IMR-90 (cell line): ENCODE results near the gene FAM209A. TPM values are rescaled to one million over a fixed set of nuclear protein-coding genes. Genes with fewer than 3 reads are reported as not detected.

Experiments
- ATAC-seq: fragments of 200-7000 bp; cut with Tn5 transposase; 2 replicates; pipeline ENCODE4 v1.9.1; 2020; ENCODE audit warnings: low read depth, mild to moderate bottlenecking, moderate library complexity
- BruUV-seq: library from RNA; stranded (reverse); fragments of 400-500 nt; replicated peaks from 2 replicates; lab custom pipeline; 2021; lab: Mats Ljungman, UMichigan
- CTCF ChIA-PET: fragments of 300-600 bp; formaldehyde crosslinking; extraction: SDS; loops from one replicate; lab custom pipeline; 2021; ENCODE audit warnings: antibody characterized with exemption; lab: Yijun Ruan, JAX
- POLR2A ChIA-PET: fragments of 300-600 bp; sonication (Branson Sonifier 250); formaldehyde crosslinking; loops from one replicate; lab custom pipeline; 2022; ENCODE audit warnings: antibody characterized with exemption; ENCODE audit not compliant: unreplicated experiment; lab: Charles Lee
- DNase-seq: peaks from one replicate; pipeline ENCODE4 v3.0.0; 2013
- H2AFZ ChIP-seq: replicated peaks from 2 replicates; pipeline ENCODE3; 2013; ENCODE audit warnings: low read length, mild to moderate bottlenecking; ENCODE audit not compliant: poor library complexity
- H2AK5ac ChIP-seq: 2 replicates; pipeline ENCODE4 v1.6.1; 2013; ENCODE audit warnings: low read depth, low read length, inconsistent platforms
- H2AK9ac ChIP-seq: replicated peaks from 2 replicates; pipeline ENCODE3; 2013; ENCODE audit warnings: mild to moderate bottlenecking, low read depth, low read length, moderate library complexity; ENCODE audit not compliant: poor library complexity
- H2BK120ac ChIP-seq: 2 replicates; pipeline ENCODE4 v1.6.1; 2013; ENCODE audit warnings: low read depth, low read length, inconsistent platforms
- H2BK15ac ChIP-seq: 3 replicates; pipeline ENCODE4 v1.6.1; 2013; ENCODE audit warnings: low read depth, low read length, inconsistent platforms
- H2BK20ac ChIP-seq: 2 replicates; pipeline ENCODE4 v1.6.1; 2013; ENCODE audit warnings: low read depth, mild to moderate bottlenecking, inconsistent platforms, low read length, moderate library complexity
- H2BK5ac ChIP-seq: 2 replicates; pipeline ENCODE4 v1.6.1; 2013; ENCODE audit warnings: mild to moderate bottlenecking, low read depth, low read length, inconsistent platforms; ENCODE audit not compliant: poor library complexity, severe bottlenecking
- H3K14ac ChIP-seq: replicated peaks from 2 replicates; pipeline ENCODE4 v1.6.1; 2013; ENCODE audit warnings: low read depth, low read length, inconsistent platforms
- H3K18ac ChIP-seq: 2 replicates; pipeline ENCODE4 v1.6.1; 2013; ENCODE audit warnings: low read depth, low read length, control low read depth
- H3K23ac ChIP-seq: 2 replicates; pipeline ENCODE4 v1.6.1; 2013; ENCODE audit warnings: low read depth, low read length, inconsistent platforms
- H3K27ac ChIP-seq: 2 replicates; pipeline ENCODE4 v1.5.1; 2013; ENCODE audit warnings: mild to moderate bottlenecking, control low read depth, low read length; ENCODE audit not compliant: insufficient read depth
- H3K27me3 ChIP-seq: 2 replicates; pipeline ENCODE4 v1.6.1; 2013; ENCODE audit warnings: low read length; ENCODE audit not compliant: control insufficient read depth, insufficient read depth
- H3K36me3 ChIP-seq: 2 replicates; pipeline ENCODE4 v1.6.1; 2013; ENCODE audit warnings: low read length, mixed read lengths; ENCODE audit not compliant: control insufficient read depth, insufficient read depth
- H3K4ac ChIP-seq: 2 replicates; pipeline ENCODE4 v1.6.1; 2013; ENCODE audit warnings: low read depth, low read length, inconsistent platforms
- H3K4me1 ChIP-seq: 2 replicates; pipeline ENCODE4 v1.6.1; 2013; ENCODE audit warnings: low read length, mixed read lengths; ENCODE audit not compliant: control insufficient read depth, insufficient read depth
- H3K4me2 ChIP-seq: 2 replicates; pipeline ENCODE4 v1.6.1; 2013; ENCODE audit warnings: low read depth, mild to moderate bottlenecking, control low read depth, low read length, moderate library complexity
- H3K4me3 ChIP-seq: 2 replicates; pipeline ENCODE4 v1.5.1; 2013; ENCODE audit warnings: low read depth, mild to moderate bottlenecking, control low read depth, low read length, moderate library complexity; ENCODE audit not compliant: insufficient read depth
- H3K56ac ChIP-seq: 2 replicates; pipeline ENCODE4 v1.6.1; 2013; ENCODE audit warnings: low read length, inconsistent platforms; ENCODE audit not compliant: insufficient read depth; ENCODE audit errors: extremely low read depth
- H3K79me1 ChIP-seq, 2 experiments: 2 replicates each; pipeline ENCODE4 v1.6.1; 2013; ENCODE audit warnings: low read length in 2 of 2, inconsistent platforms in 1 of 2, low read depth in 1 of 2
- H3K9ac ChIP-seq: 2 replicates; pipeline ENCODE4 v1.6.1; 2013; ENCODE audit warnings: low read depth, low read length, control low read depth
- H3K9me1 ChIP-seq: 2 replicates; pipeline ENCODE4 v1.6.1; 2013; ENCODE audit warnings: low read length, inconsistent platforms; ENCODE audit not compliant: insufficient read depth
- H3K9me3 ChIP-seq: 2 replicates; pipeline ENCODE4 v1.6.1; 2013; ENCODE audit warnings: low read length; ENCODE audit not compliant: control insufficient read depth, insufficient read depth
- H4K20me1 ChIP-seq: 2 replicates; pipeline ENCODE4 v1.6.1; 2013; ENCODE audit warnings: low read length, inconsistent platforms; ENCODE audit not compliant: insufficient read depth
- H4K5ac ChIP-seq: 2 replicates; pipeline ENCODE4 v1.6.1; 2013; ENCODE audit warnings: mild to moderate bottlenecking, low read depth, low read length, control low read depth
- H4K8ac ChIP-seq, 2 experiments: 2 replicates each; pipeline ENCODE4 v1.6.1; 2013; ENCODE audit warnings: low read depth in 2 of 2, low read length in 2 of 2, control low read depth in 1 of 2, inconsistent platforms in 1 of 2
- H4K91ac ChIP-seq: 2 replicates; pipeline ENCODE4 v1.6.1; 2013; ENCODE audit warnings: low read depth, low read length, inconsistent platforms; ENCODE audit not compliant: insufficient read depth
- BHLHE40 ChIP-seq: fragments of 150-350 bp; IDR thresholded peaks from 2 replicates; pipeline ENCODE4 v1.6.1; 2016; ENCODE audit warnings: mild to moderate bottlenecking, low read depth, low read length
- CEBPB ChIP-seq: IDR thresholded peaks from 2 replicates; pipeline ENCODE4 v1.6.1; 2012; ENCODE audit warnings: low read depth, low read length, improper control_type of control experiment
- CHD1 ChIP-seq: IDR thresholded peaks from 2 replicates; pipeline ENCODE4 v1.6.1; 2012; ENCODE audit warnings: low read depth, low read length, improper control_type of control experiment
- FOS ChIP-seq: fragments of 150-350 bp; IDR thresholded peaks from 2 replicates; pipeline ENCODE4 v1.6.1; 2016; ENCODE audit warnings: low read depth, low read length
- MAFK ChIP-seq: IDR thresholded peaks from 2 replicates; pipeline ENCODE4 v1.6.1; 2012; ENCODE audit warnings: low read depth, low read length, improper control_type of control experiment
- MAZ ChIP-seq: IDR thresholded peaks from 2 replicates; pipeline ENCODE4 v1.6.1; 2012; ENCODE audit warnings: low read depth, mild to moderate bottlenecking, low read length, improper control_type of control experiment, moderate library complexity, borderline replicate concordance
- MXI1 ChIP-seq: IDR thresholded peaks from 2 replicates; pipeline ENCODE4 v1.6.1; 2012; ENCODE audit warnings: low read depth, mild to moderate bottlenecking, low read length, moderate library complexity, borderline replicate concordance
- NFE2L2 ChIP-seq: fragments of 150-350 bp; IDR thresholded peaks from 2 replicates; pipeline ENCODE4 v1.6.1; 2016; ENCODE audit warnings: low read depth, mild to moderate bottlenecking, low read length
- POLR2A ChIP-seq: IDR thresholded peaks from 2 replicates; pipeline ENCODE4 v1.6.1; 2012; ENCODE audit warnings: mild to moderate bottlenecking, low read depth, low read length
- RAD21 ChIP-seq: IDR thresholded peaks from 2 replicates; pipeline ENCODE4 v1.6.1; 2012; ENCODE audit warnings: low read length, improper control_type of control experiment
- RCOR1 ChIP-seq: IDR thresholded peaks from 2 replicates; pipeline ENCODE4 v1.6.1; 2012; ENCODE audit warnings: mild to moderate bottlenecking, low read length, improper control_type of control experiment; ENCODE audit not compliant: insufficient replicate concordance
- RFX5 ChIP-seq: IDR thresholded peaks from 2 replicates; pipeline ENCODE4 v1.8.0; 2012; ENCODE audit warnings: low read depth, mild to moderate bottlenecking, low read length, moderate library complexity
- SMC3 ChIP-seq: fragments of 150-350 bp; IDR thresholded peaks from 2 replicates; pipeline ENCODE4 v1.6.1; 2016; ENCODE audit warnings: low read depth, mild to moderate bottlenecking, antibody characterized with exemption, low read length, moderate library complexity
- WGBS, 2 experiments: methylation state at CpG; one replicate each; pipeline versions ENCODE4 v1.1.5 to v1.1.7; 2013; ENCODE audit warnings: missing lambda C conversion rate in 2 of 2; ENCODE audit not compliant: insufficient read length in 1 of 2; ENCODE audit errors: extremely low coverage in 2 of 2; 5-methylcytosine and 5-hydroxymethylcytosine counted together
- dilution Hi-C: fragments of 300-500 bp; cut with HindIII; formaldehyde crosslinking; loops from one replicate; pipeline ENCODE4 v1.14.3; 2018; ENCODE audit warnings: low sequenced_read_pairs; ENCODE audit not compliant: unreplicated experiment
- in situ Hi-C: fragments of 300-500 bp; cut with MboI; formaldehyde crosslinking; loops from 3 replicates; pipeline ENCODE4 v1.14.3; 2019; ENCODE audit warnings: low sequenced_read_pairs, inconsistent platforms, mixed read lengths
- intact Hi-C: fragments of 100-400 bp; cut with micrococcal nuclease; formaldehyde crosslinking; loops from 2 replicates; pipeline ENCODE4 v1.10.0; 2022
- polyA plus RNA-seq, 3 experiments: library from polyadenylated mRNA; depleted of rRNA; stranded (reverse); fragments of >200 nt; gene quantifications; 2 replicates each; pipeline ENCODE4 v1.2.3, GENCODE V29; 2012; ENCODE audit warnings: low replicate concordance in 1 of 3
- total RNA-seq: library from RNA; depleted of rRNA; stranded (reverse); fragments of >200 nt; gene quantifications from 2 replicates; pipeline ENCODE4 v1.2.3, GENCODE V29; 2012
- TF ChIP-seq, protein P1 (sequence below): conservative IDR thresholded peaks from 2 replicates; pipeline ENCODE4 v1.5.1; 2012; ENCODE audit warnings: mild to moderate bottlenecking, low read depth, low read length, improper control_type of control experiment
- TF ChIP-seq, protein P2 (sequence below): fragments of 150-350 bp; IDR thresholded peaks from 2 replicates; pipeline ENCODE4 v1.6.1; 2017; ENCODE audit warnings: mild to moderate bottlenecking, antibody characterized with exemption, low read length, low read depth
- TF ChIP-seq, protein P3 (sequence below): fragments of 150-350 bp; IDR thresholded peaks from 2 replicates; pipeline ENCODE4 v1.6.1; 2016; ENCODE audit warnings: low read depth, mild to moderate bottlenecking, low read length, moderate library complexity, borderline replicate concordance

Gene FAM209A
- total and polyA plus RNA-seq, 2 of the 4 experiments (the other 2 are of a cell fraction) = 0.18 to 0.22 TPM

DNA sequence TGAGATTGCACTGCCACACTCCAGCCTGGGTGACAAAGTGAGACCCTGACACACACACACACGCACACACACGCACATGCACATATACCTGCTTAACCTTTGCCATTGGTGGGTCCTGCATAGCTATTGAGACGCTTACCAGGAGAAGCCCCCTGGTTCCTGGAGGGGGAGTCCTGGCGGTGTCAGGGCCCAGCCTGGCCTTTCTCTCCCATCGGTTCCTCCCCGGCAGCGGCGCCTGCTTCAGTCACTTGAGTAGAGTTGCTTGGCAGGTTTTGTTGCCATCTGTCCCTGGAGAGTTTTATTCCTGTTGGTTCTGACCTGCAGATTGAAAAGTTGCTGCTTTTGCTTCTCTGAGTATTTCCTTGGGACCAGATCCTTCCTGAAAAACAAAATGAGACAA, 20.6 kb upstream of the FAM209A start:
- Histone ChIP-seq H3K4me3 (no peak overlapping the region), H3K27ac (no peak overlapping the region), H4K8ac (no peak overlapping the region), H3K9me3 (no peaks in the 10 kb centered on the region), H4K5ac (no peak overlapping the region), H3K14ac (no peak overlapping the region), H2BK15ac (no peak overlapping the region), H3K9ac (no peak overlapping the region), H3K36me3 (peaks cover 19% of the 10 kb centered on the region; the same call in 1 of the 2 replicates), H2AK5ac (no peak overlapping the region), H4K20me1 (0 out of 2 replicates have a peak, but pooled peaks cover 5% of the 10 kb centered on the region), H2AFZ (no peak overlapping the region), H3K79me1 (peaks cover 28 to 41% of the 10 kb centered on the region in 2 experiments), H3K56ac (no peak overlapping the region), H2BK120ac (no peak overlapping the region), H2AK9ac (no peak overlapping the region), H3K23ac (no peak overlapping the region), H3K9me1 (no peaks in the 10 kb centered on the region; the same call in 1 of the 2 replicates), H2BK5ac (no peak overlapping the region), H3K4ac (no peak overlapping the region), H4K91ac (no peak overlapping the region), H2BK20ac (no peak overlapping the region), H3K27me3 (no peaks in the 10 kb centered on the region), H3K4me2 (no peak overlapping the region), H3K4me1 (no peaks in the 10 kb centered on the region), H3K18ac (no peak overlapping the region)
- TF ChIP-seq MXI1 = no peak
- no peak for TF ChIP-seq MAZ
- TF ChIP-seq MAFK = no peak
- TF ChIP-seq, protein P1, sequence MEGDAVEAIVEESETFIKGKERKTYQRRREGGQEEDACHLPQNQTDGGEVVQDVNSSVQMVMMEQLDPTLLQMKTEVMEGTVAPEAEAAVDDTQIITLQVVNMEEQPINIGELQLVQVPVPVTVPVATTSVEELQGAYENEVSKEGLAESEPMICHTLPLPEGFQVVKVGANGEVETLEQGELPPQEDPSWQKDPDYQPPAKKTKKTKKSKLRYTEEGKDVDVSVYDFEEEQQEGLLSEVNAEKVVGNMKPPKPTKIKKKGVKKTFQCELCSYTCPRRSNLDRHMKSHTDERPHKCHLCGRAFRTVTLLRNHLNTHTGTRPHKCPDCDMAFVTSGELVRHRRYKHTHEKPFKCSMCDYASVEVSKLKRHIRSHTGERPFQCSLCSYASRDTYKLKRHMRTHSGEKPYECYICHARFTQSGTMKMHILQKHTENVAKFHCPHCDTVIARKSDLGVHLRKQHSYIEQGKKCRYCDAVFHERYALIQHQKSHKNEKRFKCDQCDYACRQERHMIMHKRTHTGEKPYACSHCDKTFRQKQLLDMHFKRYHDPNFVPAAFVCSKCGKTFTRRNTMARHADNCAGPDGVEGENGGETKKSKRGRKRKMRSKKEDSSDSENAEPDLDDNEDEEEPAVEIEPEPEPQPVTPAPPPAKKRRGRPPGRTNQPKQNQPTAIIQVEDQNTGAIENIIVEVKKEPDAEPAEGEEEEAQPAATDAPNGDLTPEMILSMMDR = no peak
- no peak for TF ChIP-seq NFE2L2
- TF ChIP-seq, protein P2, sequence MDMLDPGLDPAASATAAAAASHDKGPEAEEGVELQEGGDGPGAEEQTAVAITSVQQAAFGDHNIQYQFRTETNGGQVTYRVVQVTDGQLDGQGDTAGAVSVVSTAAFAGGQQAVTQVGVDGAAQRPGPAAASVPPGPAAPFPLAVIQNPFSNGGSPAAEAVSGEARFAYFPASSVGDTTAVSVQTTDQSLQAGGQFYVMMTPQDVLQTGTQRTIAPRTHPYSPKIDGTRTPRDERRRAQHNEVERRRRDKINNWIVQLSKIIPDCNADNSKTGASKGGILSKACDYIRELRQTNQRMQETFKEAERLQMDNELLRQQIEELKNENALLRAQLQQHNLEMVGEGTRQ = no peak
- no peak for TF ChIP-seq FOS
- no peak for TF ChIP-seq BHLHE40
- TF ChIP-seq CEBPB = no peak
- TF ChIP-seq SMC3 = no peak
- TF ChIP-seq RCOR1 = no peak
- no peak for TF ChIP-seq RAD21
- TF ChIP-seq, protein P3, sequence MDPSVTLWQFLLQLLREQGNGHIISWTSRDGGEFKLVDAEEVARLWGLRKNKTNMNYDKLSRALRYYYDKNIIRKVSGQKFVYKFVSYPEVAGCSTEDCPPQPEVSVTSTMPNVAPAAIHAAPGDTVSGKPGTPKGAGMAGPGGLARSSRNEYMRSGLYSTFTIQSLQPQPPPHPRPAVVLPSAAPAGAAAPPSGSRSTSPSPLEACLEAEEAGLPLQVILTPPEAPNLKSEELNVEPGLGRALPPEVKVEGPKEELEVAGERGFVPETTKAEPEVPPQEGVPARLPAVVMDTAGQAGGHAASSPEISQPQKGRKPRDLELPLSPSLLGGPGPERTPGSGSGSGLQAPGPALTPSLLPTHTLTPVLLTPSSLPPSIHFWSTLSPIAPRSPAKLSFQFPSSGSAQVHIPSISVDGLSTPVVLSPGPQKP = no peak
- TF ChIP-seq RFX5 = no peak
- no peak for TF ChIP-seq CHD1
- no peak for TF ChIP-seq POLR2A
- DNase-seq (no peak), ATAC-seq (no peak)
- dilution Hi-C loops (no loop called here), in situ Hi-C loops (no loop called here), intact Hi-C loops (no loop called here)
- CTCF ChIA-PET = interaction anchor here (0.6 kb wide), 1 partner anchor 130 kb away, joined by 3 read pairs; no protein-coding TSS in a partner anchor
- POLR2A ChIA-PET = no interaction called here
- WGBS, 2 experiments = no CpG with 5 or more reads among the region's 8 CpGs
- no TSS peak for BruUV-seq
